AG10803 (cell line): ENCODE measurements around the gene MICAL2.

Experiments used
- DNase-seq: peaks from one replicate; pipeline ENCODE4 v3.0.0; 2010; ENCODE audit warnings: low read depth
- H3K4me3 ChIP-seq: 2 replicates; pipeline ENCODE4 v1.5.1; 2011; ENCODE audit warnings: mild to moderate bottlenecking, low read length, control low read depth
- TF ChIP-seq, protein P1 (sequence below): conservative IDR thresholded peaks from 2 replicates; pipeline ENCODE4 v1.5.1; 2011; ENCODE audit warnings: mild to moderate bottlenecking, low read length, control low read depth, inconsistent platforms

MICAL2 gene

GRCh38 chr11:12105471-12105870 is 4.9 kb upstream of the MICAL2 start:
- TF ChIP-seq, protein P1, sequence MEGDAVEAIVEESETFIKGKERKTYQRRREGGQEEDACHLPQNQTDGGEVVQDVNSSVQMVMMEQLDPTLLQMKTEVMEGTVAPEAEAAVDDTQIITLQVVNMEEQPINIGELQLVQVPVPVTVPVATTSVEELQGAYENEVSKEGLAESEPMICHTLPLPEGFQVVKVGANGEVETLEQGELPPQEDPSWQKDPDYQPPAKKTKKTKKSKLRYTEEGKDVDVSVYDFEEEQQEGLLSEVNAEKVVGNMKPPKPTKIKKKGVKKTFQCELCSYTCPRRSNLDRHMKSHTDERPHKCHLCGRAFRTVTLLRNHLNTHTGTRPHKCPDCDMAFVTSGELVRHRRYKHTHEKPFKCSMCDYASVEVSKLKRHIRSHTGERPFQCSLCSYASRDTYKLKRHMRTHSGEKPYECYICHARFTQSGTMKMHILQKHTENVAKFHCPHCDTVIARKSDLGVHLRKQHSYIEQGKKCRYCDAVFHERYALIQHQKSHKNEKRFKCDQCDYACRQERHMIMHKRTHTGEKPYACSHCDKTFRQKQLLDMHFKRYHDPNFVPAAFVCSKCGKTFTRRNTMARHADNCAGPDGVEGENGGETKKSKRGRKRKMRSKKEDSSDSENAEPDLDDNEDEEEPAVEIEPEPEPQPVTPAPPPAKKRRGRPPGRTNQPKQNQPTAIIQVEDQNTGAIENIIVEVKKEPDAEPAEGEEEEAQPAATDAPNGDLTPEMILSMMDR = no peak
- no peak overlapping the region for H3K4me3 ChIP-seq
- DNase-seq = no peak

DNA sequence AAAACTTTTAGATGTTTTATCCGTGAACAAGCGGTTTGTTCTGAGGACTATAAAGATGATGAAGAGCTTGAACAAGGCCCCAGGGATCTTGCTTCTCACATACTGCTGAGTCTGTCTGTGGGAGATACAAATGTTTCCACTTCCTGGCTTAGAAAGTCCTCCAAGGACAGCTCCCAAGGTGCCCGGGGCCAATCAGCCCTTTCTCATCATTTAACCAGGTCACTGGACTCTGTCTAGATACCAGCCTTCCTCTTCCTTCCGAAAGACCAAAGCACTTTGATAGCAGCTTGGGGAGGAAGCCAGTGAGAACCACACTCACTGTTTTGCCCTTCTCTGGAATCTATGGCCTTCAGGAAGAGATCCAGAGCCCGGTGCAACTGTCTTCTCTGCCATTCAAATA is 4.3 kb upstream of the MICAL2 start:
- TF ChIP-seq, protein P1 = no peak
- DNase-seq = no peak
- no peak overlapping the region for H3K4me3 ChIP-seq

GRCh38 chr11:12106501-12106900 is 3.9 kb upstream of the MICAL2 start:
- DNase-seq = no peak
- H3K4me3 ChIP-seq = no peak overlapping the region
- TF ChIP-seq, protein P1 = no peak

DNA sequence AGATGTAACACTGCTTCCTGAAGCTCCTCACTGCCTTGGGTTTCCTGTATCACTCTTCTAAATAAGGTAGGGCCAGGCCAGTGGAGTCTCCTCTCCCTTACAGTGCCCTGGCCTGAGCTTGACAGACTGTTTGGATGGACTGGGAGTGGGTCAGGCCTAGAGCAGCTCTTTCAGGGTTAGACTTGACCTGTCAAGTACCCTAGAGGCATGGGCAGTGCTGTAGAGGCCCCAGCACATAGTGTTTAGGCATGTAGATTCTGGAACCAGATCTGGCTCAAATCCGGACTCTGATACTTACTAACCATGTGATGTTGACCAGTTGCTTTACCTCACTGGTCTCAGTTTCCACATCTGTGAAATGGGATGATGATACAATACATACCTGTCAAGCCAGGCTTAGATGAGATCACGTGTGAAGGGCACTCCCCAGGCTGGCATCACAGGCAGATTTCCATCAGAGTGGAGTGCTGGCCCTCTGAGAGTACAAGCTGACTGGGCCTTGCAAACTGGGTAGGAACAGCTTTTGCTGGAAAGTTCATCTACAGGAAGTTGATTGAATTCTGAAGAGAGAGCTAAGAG is 1.4 kb upstream of the MICAL2 start:
- no peak overlapping the region for H3K4me3 ChIP-seq
- no peak for DNase-seq
- TF ChIP-seq, protein P1 = no peak

DNA sequence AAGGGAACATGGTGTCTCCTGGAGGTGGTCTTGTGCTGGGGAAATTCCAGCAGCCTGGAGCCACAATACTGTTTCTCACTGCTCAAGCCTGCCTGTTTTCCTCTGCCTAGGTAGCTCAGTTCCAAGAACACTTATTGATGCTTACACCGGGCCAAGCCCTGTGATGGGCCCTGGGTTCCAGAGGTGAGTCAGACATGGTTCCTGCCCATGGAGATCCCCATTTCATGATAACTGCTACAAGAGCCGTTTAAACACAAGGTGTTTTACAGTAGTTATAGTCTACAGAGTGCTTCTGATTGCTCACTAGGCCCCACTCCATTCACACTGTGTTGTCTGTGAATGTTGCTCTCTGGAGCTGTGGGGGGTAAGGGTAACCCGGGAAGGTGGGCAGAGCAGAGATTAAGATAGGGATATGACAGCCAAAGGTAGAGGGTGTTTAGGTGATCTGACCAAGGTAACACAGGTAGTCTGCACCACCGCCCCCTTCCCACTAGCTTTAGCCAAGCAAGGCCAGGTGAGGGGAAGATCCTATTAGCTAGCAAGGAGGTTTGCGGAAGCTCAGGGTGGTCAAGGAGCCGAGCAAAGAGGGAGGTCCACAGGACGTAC is 696 bp upstream of the MICAL2 start:
- TF ChIP-seq, protein P1 = no peak
- H3K4me3 ChIP-seq = peak overlapping the region; percentile 65
- DNase-seq = no peak

DNA sequence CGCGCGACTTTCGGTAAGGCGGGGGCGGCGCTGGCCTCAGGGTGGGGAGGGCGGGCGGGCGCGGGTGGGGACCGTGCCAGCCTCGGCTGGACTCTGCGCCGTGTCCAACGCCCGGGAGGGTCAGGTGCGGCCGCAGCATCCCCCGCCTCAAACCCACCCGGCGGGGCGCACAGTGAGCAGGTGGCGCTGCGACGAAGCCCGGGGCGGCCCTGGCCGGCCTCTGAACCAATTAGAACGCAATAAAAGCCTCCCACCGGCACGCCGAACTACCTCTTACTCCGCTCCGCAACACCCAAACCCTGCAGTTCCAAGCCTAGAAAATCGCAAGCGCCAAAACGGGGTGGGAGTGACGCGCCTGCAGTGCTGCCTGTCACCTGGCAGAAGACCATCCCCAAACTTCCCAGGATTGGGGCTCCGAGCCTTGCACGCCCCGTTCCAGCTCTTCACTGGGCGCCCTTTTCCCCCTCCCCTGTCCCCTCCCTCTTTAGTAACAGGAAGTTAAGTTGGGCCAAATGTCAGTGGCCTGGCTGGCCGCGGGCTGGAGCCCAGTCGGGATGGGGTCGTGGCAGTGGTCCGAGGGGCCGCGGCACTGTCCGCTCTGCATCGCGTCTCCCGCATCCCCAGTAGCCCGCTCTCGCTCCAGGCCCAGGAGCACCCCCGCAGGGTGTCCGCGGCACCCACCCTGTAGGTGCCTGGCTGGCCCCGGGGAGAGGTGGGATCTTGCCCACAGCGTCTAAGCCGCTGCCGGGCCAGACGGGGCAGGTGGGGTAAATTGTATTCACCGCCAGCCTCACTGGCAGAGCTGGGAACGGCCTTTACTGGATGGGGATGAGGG is 541 bp downstream of the MICAL2 start:
- H3K4me3 ChIP-seq = peak overlapping the region; percentile 87
- TF ChIP-seq, protein P1 = no peak
- DNase-seq = peak; percentile 28
